Measurements from ENCODE around the gene SRBD1. TPM values are rescaled to one million over a fixed set of nuclear protein-coding genes. Genes with fewer than 3 reads are reported as not detected.
A peak's percentile ranks its signal among the peaks of the same experiment; 100 is the strongest.

Gene SRBD1
- total and polyA plus RNA-seq, 4 donors: 11.2 to 43.9 (median 19.1) TPM

DNA sequence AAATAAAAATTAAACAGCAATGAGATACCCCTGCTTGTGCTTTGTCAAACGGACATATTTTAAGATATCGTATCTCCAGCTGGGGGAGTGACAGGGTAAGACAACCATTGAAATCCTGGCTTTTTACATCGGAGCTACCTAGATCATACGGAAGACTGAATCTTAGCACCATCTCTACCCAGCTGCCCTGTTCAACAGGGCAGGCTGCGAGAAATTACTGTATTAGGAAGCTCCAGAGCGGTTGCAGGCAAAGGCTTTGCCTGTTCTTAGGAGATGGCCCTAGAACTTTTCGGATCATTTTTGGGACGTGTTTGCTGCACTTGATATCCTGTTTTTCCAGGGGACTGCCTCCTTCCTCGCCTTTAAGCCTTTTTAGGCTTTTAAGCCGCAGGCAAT is 38.4 kb upstream of the SRBD1 start:
- no peaks in the 10 kb centered on the region for H3K9me3 ChIP-seq (ENCODE audit: control insufficient read depth, insufficient read depth, low read length)
- peaks cover 23% of the 10 kb centered on the region for H3K4me1 ChIP-seq (ENCODE audit: control insufficient read depth, insufficient read depth, low read length)
- DNase-seq (ENCODE audit: low read depth in 4 of 6, low spot score in 6 of 6): peak in 2 of 6 donors; percentile 45 to 59
- H3K27ac ChIP-seq (ENCODE audit: low read depth, low read length): peak overlapping the region; percentile 61
- WGBS (ENCODE audit: insufficient coverage): 14% methylated on average over 6 of the region's 10 CpGs
- H3K36me3 ChIP-seq (ENCODE audit: control insufficient read depth, insufficient read depth, low read length): no peaks in the 10 kb centered on the region
- peak overlapping the region; percentile 86 for H3K4me3 ChIP-seq (ENCODE audit: low read depth, low read length)
- peaks cover 2% of the 10 kb centered on the region for H3K27me3 ChIP-seq (ENCODE audit: control insufficient read depth, insufficient read depth, low read length)

DNA sequence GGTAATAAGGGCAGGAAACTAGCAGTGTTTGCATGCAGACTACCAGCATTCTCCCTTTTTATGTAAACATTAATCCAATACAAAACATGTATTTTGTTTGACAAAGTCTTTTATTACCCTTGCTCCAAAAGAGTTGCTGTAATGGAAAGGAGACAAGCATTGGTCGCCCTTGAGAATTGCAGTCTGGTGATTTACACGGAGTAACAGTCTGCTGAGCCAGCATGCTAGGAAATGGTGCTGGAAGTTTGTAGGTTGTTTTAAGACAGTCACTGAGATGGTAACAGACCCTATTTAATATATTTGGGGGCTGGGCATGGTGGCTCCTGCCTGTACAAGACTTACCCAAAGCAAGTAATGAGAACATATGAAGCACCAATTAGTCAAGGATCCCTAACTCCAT is 37.6 kb upstream of the SRBD1 start:
- Histone ChIP-seq H3K9me3 (ENCODE audit: control insufficient read depth, insufficient read depth, low read length) (no peaks in the 10 kb centered on the region), H3K4me3 (ENCODE audit: low read depth, low read length) (no peak overlapping the region), H3K4me1 (ENCODE audit: control insufficient read depth, insufficient read depth, low read length) (peaks cover 15% of the 10 kb centered on the region), H3K27ac (ENCODE audit: low read depth, low read length) (no peak overlapping the region), H3K27me3 (ENCODE audit: control insufficient read depth, insufficient read depth, low read length) (peaks cover 2% of the 10 kb centered on the region), H3K36me3 (ENCODE audit: control insufficient read depth, insufficient read depth, low read length) (no peaks in the 10 kb centered on the region)
- peak in 1 of 6 donors; percentile 28 for DNase-seq (ENCODE audit: low read depth in 4 of 6, low spot score in 6 of 6)
- WGBS (ENCODE audit: insufficient coverage): 60% methylated on average over 1 of the region's 2 CpGs

DNA sequence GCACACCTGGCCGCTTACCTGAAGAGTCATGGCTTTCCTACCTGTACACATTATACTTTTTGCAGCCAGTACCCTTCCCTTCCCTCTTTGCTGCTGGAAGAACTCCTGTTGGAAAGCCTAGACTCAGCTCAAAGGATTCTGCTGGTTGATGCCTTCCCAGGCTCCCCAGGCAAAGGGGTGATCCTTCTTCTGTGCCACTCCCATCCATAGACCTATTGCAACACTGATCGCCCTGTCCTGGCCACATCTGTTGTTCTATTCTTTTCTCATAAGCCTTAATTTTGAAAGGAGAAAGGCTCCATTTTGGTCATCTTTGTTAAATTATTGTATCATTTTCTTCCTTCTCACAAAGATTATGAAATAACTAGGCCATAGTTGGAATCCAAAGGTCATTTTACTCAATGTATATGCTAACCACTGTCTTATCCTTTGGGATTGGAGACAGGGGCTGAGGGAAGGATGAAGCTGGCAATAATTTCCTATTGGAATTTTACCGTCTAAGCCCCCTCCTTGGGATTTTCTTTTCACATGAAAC is 37.0 kb upstream of the SRBD1 start:
- 100% methylated on average over 2 of the region's 3 CpGs for WGBS (ENCODE audit: insufficient coverage)
- Histone ChIP-seq H3K27ac (ENCODE audit: low read depth, low read length) (no peak overlapping the region), H3K4me1 (ENCODE audit: control insufficient read depth, insufficient read depth, low read length) (peaks cover 21% of the 10 kb centered on the region), H3K27me3 (ENCODE audit: control insufficient read depth, insufficient read depth, low read length) (peaks cover 2% of the 10 kb centered on the region), H3K36me3 (ENCODE audit: control insufficient read depth, insufficient read depth, low read length) (no peaks in the 10 kb centered on the region), H3K4me3 (ENCODE audit: low read depth, low read length) (no peak overlapping the region), H3K9me3 (ENCODE audit: control insufficient read depth, insufficient read depth, low read length) (no peaks in the 10 kb centered on the region)
- no peak for DNase-seq (ENCODE audit: low read depth in 4 of 6, low spot score in 6 of 6)

DNA sequence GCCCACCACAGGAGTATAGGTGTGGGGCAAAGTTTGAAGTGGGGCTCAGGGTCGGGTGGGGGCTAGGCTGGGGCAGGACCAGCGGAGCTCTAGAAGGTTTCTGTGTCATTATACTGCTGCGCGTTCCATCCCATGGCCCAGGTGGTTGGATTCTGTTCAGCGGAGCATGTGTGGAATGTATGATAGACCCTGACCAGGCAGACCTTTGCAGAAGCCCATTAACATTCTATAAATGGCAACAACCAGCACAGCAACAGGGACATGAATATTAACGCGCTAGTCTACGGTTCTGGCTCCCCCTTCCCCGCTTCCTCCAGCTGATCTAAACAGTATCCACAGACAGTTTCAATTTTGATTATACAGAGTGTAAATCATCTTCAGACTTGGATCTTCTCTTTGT is 36.3 kb upstream of the SRBD1 start:
- Histone ChIP-seq H3K4me3 (ENCODE audit: low read depth, low read length) (no peak overlapping the region), H3K27me3 (ENCODE audit: control insufficient read depth, insufficient read depth, low read length) (peaks cover 2% of the 10 kb centered on the region), H3K36me3 (ENCODE audit: control insufficient read depth, insufficient read depth, low read length) (no peaks in the 10 kb centered on the region), H3K27ac (ENCODE audit: low read depth, low read length) (no peak overlapping the region), H3K9me3 (ENCODE audit: control insufficient read depth, insufficient read depth, low read length) (no peaks in the 10 kb centered on the region), H3K4me1 (ENCODE audit: control insufficient read depth, insufficient read depth, low read length) (peaks cover 19% of the 10 kb centered on the region)
- 59% methylated on average over 2 of the region's 9 CpGs for WGBS (ENCODE audit: insufficient coverage)
- peak in 1 of 6 donors; percentile 53 for DNase-seq (ENCODE audit: low read depth in 4 of 6, low spot score in 6 of 6)

DNA sequence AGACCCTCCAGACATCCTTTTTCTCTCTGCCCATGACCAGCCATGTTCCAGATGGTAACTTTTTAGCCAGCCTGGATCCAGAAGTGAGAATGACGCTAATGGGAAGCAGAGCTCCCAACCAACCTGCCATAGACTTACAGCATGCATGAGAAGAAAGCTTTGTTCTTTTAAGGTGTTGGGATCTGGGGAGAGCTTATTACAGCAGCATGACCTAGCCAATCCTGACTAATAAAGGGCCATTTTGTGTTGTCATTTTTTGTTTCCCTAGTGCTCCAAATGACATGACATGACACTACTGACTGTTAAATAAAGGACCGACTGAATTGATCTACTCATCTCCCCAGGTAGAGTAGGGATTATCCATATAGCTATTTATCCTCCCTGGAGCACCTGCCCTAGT is 35.2 kb upstream of the SRBD1 start:
- Histone ChIP-seq H3K9me3 (ENCODE audit: control insufficient read depth, insufficient read depth, low read length) (no peaks in the 10 kb centered on the region), H3K4me3 (ENCODE audit: low read depth, low read length) (no peak overlapping the region), H3K27me3 (ENCODE audit: control insufficient read depth, insufficient read depth, low read length) (peaks cover 2% of the 10 kb centered on the region), H3K4me1 (ENCODE audit: control insufficient read depth, insufficient read depth, low read length) (peaks cover 14% of the 10 kb centered on the region), H3K36me3 (ENCODE audit: control insufficient read depth, insufficient read depth, low read length) (no peaks in the 10 kb centered on the region), H3K27ac (ENCODE audit: low read depth, low read length) (no peak overlapping the region)
- no peak for DNase-seq (ENCODE audit: low read depth in 4 of 6, low spot score in 6 of 6)
- no CpG with 5 or more reads among the region's 2 CpGs for WGBS (ENCODE audit: insufficient coverage)

DNA sequence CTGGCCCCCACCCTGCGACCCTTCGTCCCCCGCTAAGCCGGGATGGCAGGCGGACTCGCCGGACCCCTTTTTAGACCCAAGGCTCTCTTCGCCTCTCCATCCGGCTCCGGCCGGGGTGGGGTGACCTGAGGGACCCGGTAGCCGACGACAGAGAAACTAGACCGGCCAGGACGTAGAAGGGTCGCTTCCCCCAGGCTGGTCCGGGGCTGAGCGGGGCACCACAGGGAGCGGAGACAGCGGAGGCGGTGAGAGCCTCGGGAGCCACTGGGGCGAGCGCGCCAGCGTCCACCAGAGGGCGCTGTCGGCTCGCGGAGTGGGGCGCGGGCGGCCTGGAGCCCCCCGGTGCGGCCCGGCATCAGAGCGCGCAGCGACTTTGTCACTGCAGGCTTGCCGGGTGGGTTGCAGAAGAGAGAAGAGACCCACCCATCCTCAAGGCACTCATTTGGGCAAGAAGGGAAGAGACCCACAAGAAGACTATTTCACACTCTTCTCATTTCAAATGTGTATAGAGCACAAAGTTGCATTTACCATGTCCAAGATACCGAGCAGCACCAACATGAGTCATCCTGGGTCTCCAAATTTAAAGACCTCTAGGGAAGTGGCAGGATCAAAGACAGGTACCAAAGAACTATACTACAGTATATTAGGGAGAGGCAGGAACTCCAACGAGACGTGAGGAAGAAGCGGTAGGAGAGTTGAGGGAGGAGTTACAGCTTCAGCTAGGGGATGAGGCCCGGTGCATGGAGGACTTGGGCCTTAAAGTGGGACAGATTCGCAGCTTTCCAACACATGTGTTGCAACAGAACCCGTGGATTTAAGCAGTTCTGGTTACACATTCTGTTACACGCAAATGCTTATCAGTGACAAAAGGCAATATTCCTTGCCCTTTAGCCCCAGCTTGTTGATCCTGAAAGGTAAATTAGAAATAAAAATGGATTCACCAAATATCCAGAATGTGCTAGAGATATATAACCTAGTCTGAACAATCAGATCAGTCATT is 32.8 kb upstream of the SRBD1 start:
- H3K36me3 ChIP-seq (ENCODE audit: control insufficient read depth, insufficient read depth, low read length): no peaks in the 10 kb centered on the region
- H3K9me3 ChIP-seq (ENCODE audit: control insufficient read depth, insufficient read depth, low read length): no peaks in the 10 kb centered on the region
- DNase-seq (ENCODE audit: low read depth in 4 of 6, low spot score in 6 of 6): peak in 3 of 6 donors; percentile 65 to 89 (median 84)
- H3K27ac ChIP-seq (ENCODE audit: low read depth, low read length): no peak overlapping the region
- H3K27me3 ChIP-seq (ENCODE audit: control insufficient read depth, insufficient read depth, low read length): peaks cover 2% of the 10 kb centered on the region
- 12% methylated on average over 47 of the region's 49 CpGs for WGBS (ENCODE audit: insufficient coverage)
- H3K4me1 ChIP-seq (ENCODE audit: control insufficient read depth, insufficient read depth, low read length): peaks cover 8% of the 10 kb centered on the region
- peak overlapping the region; percentile 67 for H3K4me3 ChIP-seq (ENCODE audit: low read depth, low read length)

DNA sequence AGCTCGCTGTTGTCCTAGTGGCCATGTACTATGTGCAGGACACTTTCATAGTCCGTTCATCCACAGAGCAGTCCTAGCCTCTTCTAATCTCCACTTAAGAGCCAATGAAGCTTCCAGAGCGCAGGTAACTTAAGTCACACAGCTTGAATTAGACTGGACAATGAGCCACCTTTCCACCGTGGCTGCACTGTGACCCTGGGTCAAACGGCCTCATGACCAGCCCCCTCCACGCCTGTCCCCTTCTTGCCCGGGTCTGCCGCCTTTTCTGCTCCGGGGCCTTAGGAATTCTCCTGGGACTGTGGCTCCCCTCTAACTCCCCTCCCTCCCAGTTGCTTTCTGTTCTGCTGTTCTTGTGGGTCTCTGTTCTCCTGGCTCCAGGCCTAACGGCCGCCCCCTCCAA is 32.0 kb upstream of the SRBD1 start:
- H3K27ac ChIP-seq (ENCODE audit: low read depth, low read length): no peak overlapping the region
- H3K27me3 ChIP-seq (ENCODE audit: control insufficient read depth, insufficient read depth, low read length): peaks cover 2% of the 10 kb centered on the region
- DNase-seq (ENCODE audit: low read depth in 4 of 6, low spot score in 6 of 6): peak in 1 of 6 donors; percentile 12
- peaks cover 8% of the 10 kb centered on the region for H3K4me1 ChIP-seq (ENCODE audit: control insufficient read depth, insufficient read depth, low read length)
- no peaks in the 10 kb centered on the region for H3K9me3 ChIP-seq (ENCODE audit: control insufficient read depth, insufficient read depth, low read length)
- H3K4me3 ChIP-seq (ENCODE audit: low read depth, low read length): peak overlapping the region; percentile 67
- WGBS (ENCODE audit: insufficient coverage): 28% methylated on average over 11 of the region's 11 CpGs
- H3K36me3 ChIP-seq (ENCODE audit: control insufficient read depth, insufficient read depth, low read length): no peaks in the 10 kb centered on the region

DNA sequence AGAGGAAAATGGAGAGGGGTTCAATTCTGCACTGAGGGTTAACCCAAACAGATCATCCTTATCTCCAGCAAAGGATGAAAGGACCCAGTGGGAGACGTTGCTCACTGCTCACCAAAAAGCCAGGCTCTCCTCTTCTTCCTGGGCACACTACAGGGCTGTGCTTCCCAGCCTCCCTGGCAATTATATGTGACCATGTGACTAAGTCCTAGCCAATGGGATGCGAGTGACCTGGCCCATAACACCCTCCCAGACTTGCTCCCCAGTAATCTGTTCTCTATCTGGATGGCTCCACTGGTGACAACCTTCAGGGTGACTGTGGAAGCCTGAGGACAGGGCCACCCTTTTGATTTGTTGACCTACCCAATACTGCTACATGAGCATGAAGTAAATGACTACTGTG is 29.5 kb upstream of the SRBD1 start:
- H3K27me3 ChIP-seq (ENCODE audit: control insufficient read depth, insufficient read depth, low read length): no peaks in the 10 kb centered on the region
- no peak for DNase-seq (ENCODE audit: low read depth in 4 of 6, low spot score in 6 of 6)
- WGBS (ENCODE audit: insufficient coverage): 90% methylated on average over 2 of the region's 2 CpGs
- peaks cover 8% of the 10 kb centered on the region for H3K4me1 ChIP-seq (ENCODE audit: control insufficient read depth, insufficient read depth, low read length)
- no peaks in the 10 kb centered on the region for H3K36me3 ChIP-seq (ENCODE audit: control insufficient read depth, insufficient read depth, low read length)
- H3K27ac ChIP-seq (ENCODE audit: low read depth, low read length): no peak overlapping the region
- H3K4me3 ChIP-seq (ENCODE audit: low read depth, low read length): no peak overlapping the region
- no peaks in the 10 kb centered on the region for H3K9me3 ChIP-seq (ENCODE audit: control insufficient read depth, insufficient read depth, low read length)

DNA sequence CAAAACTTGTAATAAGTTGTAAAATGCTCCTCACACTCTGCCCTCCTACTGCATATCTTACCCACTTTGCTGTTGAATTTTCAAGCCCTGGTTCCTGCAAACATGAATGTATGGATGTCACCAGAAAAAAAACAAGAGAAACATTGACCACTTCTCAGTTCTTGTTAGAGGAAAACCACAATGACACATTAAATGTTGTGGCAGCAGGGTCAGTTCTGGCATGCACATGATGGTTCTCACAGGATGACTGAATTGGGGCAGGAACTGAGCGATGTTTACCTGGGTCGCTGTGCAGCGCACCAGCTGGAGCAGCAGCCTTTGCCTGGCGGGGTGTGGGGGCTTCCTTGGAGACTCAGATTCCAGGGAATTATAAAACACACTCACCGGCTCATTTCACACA is 26.4 kb upstream of the SRBD1 start:
- no peaks in the 10 kb centered on the region for H3K27me3 ChIP-seq (ENCODE audit: control insufficient read depth, insufficient read depth, low read length)
- no peak overlapping the region for H3K4me3 ChIP-seq (ENCODE audit: low read depth, low read length)
- no peak for DNase-seq (ENCODE audit: low read depth in 4 of 6, low spot score in 6 of 6)
- WGBS (ENCODE audit: insufficient coverage): 84% methylated on average over 3 of the region's 5 CpGs
- no peaks in the 10 kb centered on the region for H3K9me3 ChIP-seq (ENCODE audit: control insufficient read depth, insufficient read depth, low read length)
- H3K4me1 ChIP-seq (ENCODE audit: control insufficient read depth, insufficient read depth, low read length): no peaks in the 10 kb centered on the region
- H3K27ac ChIP-seq (ENCODE audit: low read depth, low read length): no peak overlapping the region
- no peaks in the 10 kb centered on the region for H3K36me3 ChIP-seq (ENCODE audit: control insufficient read depth, insufficient read depth, low read length)

DNA sequence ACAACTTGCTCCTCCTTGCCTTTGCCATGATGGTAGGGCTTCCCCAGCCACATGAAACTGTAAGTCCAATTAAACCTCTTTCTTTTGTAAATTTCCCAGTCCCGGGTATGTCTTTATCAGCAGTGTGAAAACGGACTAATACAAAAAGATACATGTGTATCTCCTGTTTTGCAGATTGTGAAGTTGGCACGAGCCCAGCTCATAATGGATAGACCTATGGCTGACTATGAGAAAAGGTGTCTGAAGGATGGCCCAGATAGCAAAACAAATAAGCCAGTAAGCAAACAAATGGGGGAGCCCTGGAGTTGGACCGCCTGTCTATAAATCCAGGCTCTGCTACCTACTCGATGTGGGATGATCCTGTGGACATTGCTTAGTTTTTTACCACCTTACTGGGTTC is 24.9 kb upstream of the SRBD1 start:
- H3K4me1 ChIP-seq (ENCODE audit: control insufficient read depth, insufficient read depth, low read length): no peaks in the 10 kb centered on the region
- no peaks in the 10 kb centered on the region for H3K36me3 ChIP-seq (ENCODE audit: control insufficient read depth, insufficient read depth, low read length)
- WGBS (ENCODE audit: insufficient coverage): 79% methylated on average over 2 of the region's 5 CpGs
- no peaks in the 10 kb centered on the region for H3K27me3 ChIP-seq (ENCODE audit: control insufficient read depth, insufficient read depth, low read length)
- H3K27ac ChIP-seq (ENCODE audit: low read depth, low read length): no peak overlapping the region
- H3K9me3 ChIP-seq (ENCODE audit: control insufficient read depth, insufficient read depth, low read length): no peaks in the 10 kb centered on the region
- H3K4me3 ChIP-seq (ENCODE audit: low read depth, low read length): no peak overlapping the region
- no peak for DNase-seq (ENCODE audit: low read depth in 4 of 6, low spot score in 6 of 6)
